HepG2 (cell line): ENCODE measurements around the gene FUBP3. TPM values are rescaled to one million over a fixed set of nuclear protein-coding genes. Genes with fewer than 3 reads are reported as not detected.

Experiments
- DR1 ChIP-seq: sonication (generic); formaldehyde crosslinking; IDR thresholded peaks from 2 replicates; pipeline ENCODE4 v1.8.0; 2021; ENCODE audit warnings: mild to moderate bottlenecking, missing genetic modification reagents, inconsistent platforms
- ELF3 ChIP-seq: IDR thresholded peaks from 2 replicates; pipeline ENCODE4 v1.6.1; 2016; ENCODE audit warnings: missing genetic modification reagents, missing compliant biosample characterization
- IKZF1 ChIP-seq: fragments of 450-650 bp; IDR thresholded peaks from 2 replicates; pipeline ENCODE4 v1.7.1; 2016
- KAT2B ChIP-seq: fragments of 150-350 bp; IDR thresholded peaks from 2 replicates; pipeline ENCODE4 v1.6.1; 2014; ENCODE audit warnings: low read depth, low read length, borderline replicate concordance
- MLLT10 ChIP-seq: sonication (generic); formaldehyde crosslinking; IDR thresholded peaks from 2 replicates; pipeline ENCODE4 v1.4.0; 2020; ENCODE audit warnings: missing genetic modification reagents
- MTA1 ChIP-seq: sonication (generic); formaldehyde crosslinking; IDR thresholded peaks from 2 replicates; pipeline ENCODE4 v1.4.0; 2020; ENCODE audit warnings: missing genetic modification reagents, mild to moderate bottlenecking, borderline replicate concordance
- NFYC ChIP-seq: IDR thresholded peaks from 2 replicates; pipeline ENCODE4 v1.6.1; 2016; ENCODE audit warnings: missing genetic modification reagents, missing compliant biosample characterization
- PLRG1 ChIP-seq: fragments of 450-650 bp; conservative IDR thresholded peaks from 2 replicates; pipeline ENCODE4 v1.6.1; 2016
- PPARG ChIP-seq: conservative IDR thresholded peaks from 2 replicates; pipeline ENCODE4 v1.6.1; 2016; ENCODE audit warnings: missing biosample characterization, missing genetic modification reagents
- RNF2 ChIP-seq: fragments of 450-650 bp; conservative IDR thresholded peaks from 2 replicates; pipeline ENCODE4 v1.6.1; 2016; ENCODE audit warnings: low read depth
- SMAD9 ChIP-seq: sonication (generic); formaldehyde crosslinking; IDR thresholded peaks from 2 replicates; pipeline ENCODE4 v1.5.1; 2020; ENCODE audit warnings: mild to moderate bottlenecking, missing genetic modification reagents
- SRSF4 ChIP-seq: fragments of 200-400 bp; formaldehyde crosslinking; IDR thresholded peaks from one replicate; pipeline ENCODE4 v1.6.1; 2018; ENCODE audit warnings: mild to moderate bottlenecking, low read depth, low read length, moderate library complexity; ENCODE audit not compliant: poor library complexity, severe bottlenecking
- U2AF1 ChIP-seq: fragments of 200-400 bp; formaldehyde crosslinking; optimal IDR thresholded peaks from 2 replicates; pipeline ENCODE3; 2017; ENCODE audit warnings: mild to moderate bottlenecking, low read depth, low read length
- ZFY ChIP-seq: sonication (generic); formaldehyde crosslinking; IDR thresholded peaks from 2 replicates; pipeline ENCODE4 v1.4.0; 2020; ENCODE audit warnings: missing genetic modification reagents
- ZMYM3 ChIP-seq: sonication (generic); formaldehyde crosslinking; IDR thresholded peaks from 2 replicates; pipeline ENCODE4 v1.5.1; 2020; ENCODE audit warnings: mild to moderate bottlenecking, missing genetic modification reagents
- ZNF264 ChIP-seq: sonication (generic); formaldehyde crosslinking; IDR thresholded peaks from 2 replicates; pipeline ENCODE4 v1.4.0; 2020; ENCODE audit warnings: missing genetic modification reagents
- ZNF292 ChIP-seq: sonication (generic); formaldehyde crosslinking; IDR thresholded peaks from 2 replicates; pipeline ENCODE4 v1.8.1; 2022; ENCODE audit warnings: mild to moderate bottlenecking, low read depth, missing genetic modification reagents, borderline replicate concordance
- ZNF484 ChIP-seq: sonication (generic); formaldehyde crosslinking; IDR thresholded peaks from 2 replicates; pipeline ENCODE4 v1.5.1; 2020; ENCODE audit warnings: mild to moderate bottlenecking, low read depth, missing genetic modification reagents, borderline replicate concordance
- ZNF552 ChIP-seq: sonication (generic); formaldehyde crosslinking; IDR thresholded peaks from 2 replicates; pipeline ENCODE4 v1.9.0; 2022; ENCODE audit warnings: missing genetic modification reagents, mild to moderate bottlenecking, borderline replicate concordance
- ZNF672 ChIP-seq: sonication (generic); formaldehyde crosslinking; IDR thresholded peaks from 2 replicates; pipeline ENCODE4 v1.8.1; 2022; ENCODE audit warnings: missing genetic modification reagents
- ZNF841 ChIP-seq: sonication (generic); formaldehyde crosslinking; IDR thresholded peaks from 2 replicates; pipeline ENCODE4 v1.8.1; 2023; ENCODE audit warnings: missing genetic modification reagents, borderline replicate concordance
- ZSCAN29 ChIP-seq: sonication (generic); formaldehyde crosslinking; conservative IDR thresholded peaks from 2 replicates; pipeline ENCODE4 v1.4.0; 2020; ENCODE audit warnings: mild to moderate bottlenecking, missing genetic modification reagents
- polyA plus RNA-seq, 8 experiments: library from polyadenylated mRNA; depleted of rRNA in 3 of 8; stranded (reverse) in 7 of 8; unstranded in 1 of 8; fragments of >200 nt; fragmentation: Illumina TruSeq in 4 of 8; extraction: Trizol in 4 of 8; gene quantifications; 2 replicates each; pipeline versions ENCODE4 v1.2.1 to v1.2.3, GENCODE V29; 2011 to 2016; ENCODE audit warnings: low read depth in 4 of 8, missing spikeins in 1 of 8, mixed read lengths in 1 of 8; ENCODE audit not compliant: insufficient read depth in 1 of 8
- total RNA-seq, 5 experiments: library from RNA; depleted of rRNA; stranded (reverse); fragments of >200 nt; fragmentation: Illumina TruSeq; extraction: Trizol; gene quantifications; 2 replicates each; pipeline ENCODE4 v1.2.3, GENCODE V29; 2016; ENCODE audit warnings: low read depth in 1 of 5
- TF ChIP-seq, protein P1 (sequence below): IDR thresholded peaks from 2 replicates; pipeline ENCODE4 v1.6.1; 2016; ENCODE audit warnings: low read depth, control low read depth
- TF ChIP-seq, protein P2 (sequence below): sonication (generic); formaldehyde crosslinking; IDR thresholded peaks from 2 replicates; pipeline ENCODE4 v1.5.1; 2020; ENCODE audit warnings: mild to moderate bottlenecking, missing genetic modification reagents
- TF ChIP-seq, protein P3 (sequence below): sonication (generic); formaldehyde crosslinking; IDR thresholded peaks from 2 replicates; pipeline ENCODE4 v1.4.0; 2020; ENCODE audit warnings: mild to moderate bottlenecking, low read depth, missing genetic modification reagents

The FUBP3 gene
- total and polyA plus RNA-seq, 2 of the 13 experiments (the other 11 are each of a cell fraction or from before 2014, with no cell fraction given): 28.7 to 40.0 TPM

DNA sequence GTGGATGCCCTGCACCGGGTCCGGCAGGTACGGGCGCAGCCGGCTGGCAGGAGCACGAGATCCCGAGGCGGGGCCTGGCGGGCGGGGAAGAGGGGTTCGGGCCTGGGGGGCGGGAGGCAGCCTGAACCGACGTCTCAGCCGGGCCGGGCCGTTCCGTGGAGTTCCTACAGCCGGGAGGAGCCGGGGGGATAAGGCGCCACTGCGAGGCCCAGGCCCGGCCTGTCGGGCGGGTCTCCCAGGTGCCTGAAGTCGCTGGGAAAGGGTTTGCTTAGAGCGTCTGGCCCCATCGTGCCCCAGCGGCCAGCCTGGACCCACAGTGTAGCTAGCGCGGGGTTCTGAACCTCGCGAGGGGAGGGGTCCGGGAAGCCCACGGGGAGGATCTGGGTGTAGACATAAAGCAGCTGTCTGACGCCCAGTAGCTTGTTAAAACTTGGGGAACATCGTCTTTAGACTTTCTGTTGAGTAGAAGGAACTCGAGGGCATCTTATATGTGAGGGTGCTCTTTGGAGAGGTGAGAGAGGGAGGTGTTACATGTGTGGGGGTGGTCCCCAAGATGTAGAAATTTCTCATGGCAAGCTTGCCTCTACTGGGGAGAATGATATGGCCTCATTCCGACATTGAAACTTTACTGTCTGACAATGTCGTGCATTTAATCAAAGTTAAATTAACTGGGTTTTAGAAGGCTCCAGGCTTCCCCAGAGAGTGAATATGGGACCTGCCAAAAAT, 524 bp downstream of the FUBP3 start (continued):
- TF ChIP-seq KAT2B (no peak), ZNF484 (CRISPR knock-in tag) (no peak), ZNF841 (CRISPR knock-in tag) (0 out of 2 replicates have a peak, but pooled peaks have one; percentile 13), PLRG1 (no peak), SRSF4 (no peak), U2AF1 (no peak), ELF3 (CRISPR knock-in tag) (no peak), ZNF264 (CRISPR knock-in tag) (no peak), ZNF672 (CRISPR knock-in tag) (no peak), ZFY (CRISPR knock-in tag) (peak; percentile 0; the same call in 1 of the 2 replicates), ZMYM3 (CRISPR knock-in tag) (no peak), DR1 (CRISPR knock-in tag) (no peak), RNF2 (no peak), ZSCAN29 (CRISPR knock-in tag) (no peak), SMAD9 (CRISPR knock-in tag) (no peak), MTA1 (peak; percentile 10; the same call in 1 of the 2 replicates), NFYC (CRISPR knock-in tag) (no peak), IKZF1 (no peak), ZNF292 (CRISPR knock-in tag) (no peak), ZNF552 (CRISPR knock-in tag) (no peak), PPARG (CRISPR knock-in tag) (no peak), MLLT10 (no peak)
- TF ChIP-seq, protein P1, sequence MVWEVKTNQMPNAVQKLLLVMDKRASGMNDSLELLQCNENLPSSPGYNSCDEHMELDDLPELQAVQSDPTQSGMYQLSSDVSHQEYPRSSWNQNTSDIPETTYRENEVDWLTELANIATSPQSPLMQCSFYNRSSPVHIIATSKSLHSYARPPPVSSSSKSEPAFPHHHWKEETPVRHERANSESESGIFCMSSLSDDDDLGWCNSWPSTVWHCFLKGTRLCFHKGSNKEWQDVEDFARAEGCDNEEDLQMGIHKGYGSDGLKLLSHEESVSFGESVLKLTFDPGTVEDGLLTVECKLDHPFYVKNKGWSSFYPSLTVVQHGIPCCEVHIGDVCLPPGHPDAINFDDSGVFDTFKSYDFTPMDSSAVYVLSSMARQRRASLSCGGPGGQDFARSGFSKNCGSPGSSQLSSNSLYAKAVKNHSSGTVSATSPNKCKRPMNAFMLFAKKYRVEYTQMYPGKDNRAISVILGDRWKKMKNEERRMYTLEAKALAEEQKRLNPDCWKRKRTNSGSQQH (CRISPR knock-in tag): no peak
- TF ChIP-seq, protein P2, sequence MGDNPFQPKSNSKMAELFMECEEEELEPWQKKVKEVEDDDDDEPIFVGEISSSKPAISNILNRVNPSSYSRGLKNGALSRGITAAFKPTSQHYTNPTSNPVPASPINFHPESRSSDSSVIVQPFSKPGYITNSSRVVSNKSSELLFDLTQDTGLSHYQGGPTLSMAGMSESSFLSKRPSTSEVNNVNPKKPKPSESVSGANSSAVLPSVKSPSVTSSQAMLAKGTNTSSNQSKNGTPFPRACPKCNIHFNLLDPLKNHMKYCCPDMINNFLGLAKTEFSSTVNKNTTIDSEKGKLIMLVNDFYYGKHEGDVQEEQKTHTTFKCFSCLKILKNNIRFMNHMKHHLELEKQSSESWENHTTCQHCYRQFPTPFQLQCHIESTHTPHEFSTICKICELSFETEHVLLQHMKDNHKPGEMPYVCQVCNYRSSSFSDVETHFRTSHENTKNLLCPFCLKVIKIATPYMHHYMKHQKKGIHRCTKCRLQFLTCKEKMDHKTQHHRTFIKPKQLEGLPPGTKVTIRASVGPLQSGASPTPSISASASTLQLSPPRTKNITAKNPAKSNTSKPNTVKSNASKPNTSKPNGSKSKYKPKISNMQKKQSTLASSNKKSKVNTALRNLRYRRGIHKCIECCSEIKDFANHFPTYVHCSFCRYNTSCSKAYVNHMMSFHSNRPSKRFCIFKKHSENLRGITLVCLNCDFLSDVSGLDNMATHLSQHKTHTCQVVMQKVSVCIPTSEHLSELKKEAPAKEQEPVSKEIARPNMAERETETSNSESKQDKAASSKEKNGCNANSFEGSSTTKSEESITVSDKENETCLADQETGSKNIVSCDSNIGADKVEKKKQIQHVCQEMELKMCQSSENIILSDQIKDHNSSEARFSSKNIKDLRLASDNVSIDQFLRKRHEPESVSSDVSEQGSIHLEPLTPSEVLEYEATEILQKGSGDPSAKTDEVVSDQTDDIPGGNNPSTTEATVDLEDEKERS (CRISPR knock-in tag): no peak
- TF ChIP-seq, protein P3, sequence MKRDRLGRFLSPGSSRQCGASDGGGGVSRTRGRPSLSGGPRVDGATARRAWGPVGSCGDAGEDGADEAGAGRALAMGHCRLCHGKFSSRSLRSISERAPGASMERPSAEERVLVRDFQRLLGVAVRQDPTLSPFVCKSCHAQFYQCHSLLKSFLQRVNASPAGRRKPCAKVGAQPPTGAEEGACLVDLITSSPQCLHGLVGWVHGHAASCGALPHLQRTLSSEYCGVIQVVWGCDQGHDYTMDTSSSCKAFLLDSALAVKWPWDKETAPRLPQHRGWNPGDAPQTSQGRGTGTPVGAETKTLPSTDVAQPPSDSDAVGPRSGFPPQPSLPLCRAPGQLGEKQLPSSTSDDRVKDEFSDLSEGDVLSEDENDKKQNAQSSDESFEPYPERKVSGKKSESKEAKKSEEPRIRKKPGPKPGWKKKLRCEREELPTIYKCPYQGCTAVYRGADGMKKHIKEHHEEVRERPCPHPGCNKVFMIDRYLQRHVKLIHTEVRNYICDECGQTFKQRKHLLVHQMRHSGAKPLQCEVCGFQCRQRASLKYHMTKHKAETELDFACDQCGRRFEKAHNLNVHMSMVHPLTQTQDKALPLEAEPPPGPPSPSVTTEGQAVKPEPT (CRISPR knock-in tag): no peak
